Measurements from ENCODE around the gene NSFL1C.

Gene NSFL1C

GRCh38 chr20:1422753-1423152 is 43.9 kb downstream of the NSFL1C start:
- TF ChIP-seq TCF12 (IDR thresholded peaks at IDR 0.05; ENCODE audit: low read depth), result no peak

- no peak for TF ChIP-seq NFIC (IDR thresholded peaks at IDR 0.05)
These were observed 46.6 kb downstream of the NSFL1C start for GRCh38 chr20:1420066-1420465.

- TF ChIP-seq YY1 (IDR thresholded peaks at IDR 0.05; ENCODE audit: low read depth) (no peak), TEAD4 (IDR thresholded peaks at IDR 0.05) (no peak), CREB1 (IDR thresholded peaks at IDR 0.05; ENCODE audit: low read depth) (no peak), EGR1 (IDR thresholded peaks at IDR 0.05) (no peak), EP300 (IDR thresholded peaks at IDR 0.05; ENCODE audit: borderline replicate concordance) (no peak), TCF12 (IDR thresholded peaks at IDR 0.05; ENCODE audit: low read depth) (no peak), FOXM1 (IDR thresholded peaks at IDR 0.05; ENCODE audit: borderline replicate concordance, low read depth) (no peak), NFIC (IDR thresholded peaks at IDR 0.05) (no peak), CEBPB (IDR thresholded peaks at IDR 0.05) (no peak), MAX (IDR thresholded peaks at IDR 0.05) (no peak), ZBTB7A (IDR thresholded peaks at IDR 0.05; ENCODE audit: low read depth) (no peak), USF1 (IDR thresholded peaks at IDR 0.05) (no peak; the same call in 1 of the 2 replicates), RAD21 (IDR thresholded peaks at IDR 0.05; ENCODE audit: low read depth) (no peak), TAF1 (IDR thresholded peaks at IDR 0.05; ENCODE audit: low read depth) (no peak), REST (IDR thresholded peaks at IDR 0.05; ENCODE audit: low read depth) (no peak)
These were observed 48.3 kb downstream of the NSFL1C start for GRCh38 chr20:1418350-1418749.

- no peak for TF ChIP-seq MAX (IDR thresholded peaks at IDR 0.05)
- TF ChIP-seq FOXM1 (IDR thresholded peaks at IDR 0.05; ENCODE audit: borderline replicate concordance, low read depth), result no peak
- no peak for TF ChIP-seq TCF12 (IDR thresholded peaks at IDR 0.05; ENCODE audit: low read depth)
- no peak for TF ChIP-seq EGR1 (IDR thresholded peaks at IDR 0.05)
- no peak for TF ChIP-seq ZBTB7A (IDR thresholded peaks at IDR 0.05; ENCODE audit: low read depth)
- TF ChIP-seq REST (IDR thresholded peaks at IDR 0.05; ENCODE audit: low read depth), result no peak
- no peak for TF ChIP-seq NFIC (IDR thresholded peaks at IDR 0.05)
- TF ChIP-seq TAF1 (IDR thresholded peaks at IDR 0.05; ENCODE audit: low read depth), result no peak
- no peak for TF ChIP-seq CEBPB (IDR thresholded peaks at IDR 0.05)
- no peak for TF ChIP-seq USF1 (IDR thresholded peaks at IDR 0.05)
- TF ChIP-seq EP300 (IDR thresholded peaks at IDR 0.05; ENCODE audit: borderline replicate concordance), result no peak
- no peak for TF ChIP-seq YY1 (IDR thresholded peaks at IDR 0.05; ENCODE audit: low read depth)
- no peak for TF ChIP-seq CREB1 (IDR thresholded peaks at IDR 0.05; ENCODE audit: low read depth)
- no peak for TF ChIP-seq TEAD4 (IDR thresholded peaks at IDR 0.05)
- no peak for TF ChIP-seq RAD21 (IDR thresholded peaks at IDR 0.05; ENCODE audit: low read depth)
These were observed 48.9 kb downstream of the NSFL1C start for GRCh38 chr20:1417790-1418189.

- TF ChIP-seq MAX (IDR thresholded peaks at IDR 0.05) (no peak), EGR1 (IDR thresholded peaks at IDR 0.05) (no peak), TAF1 (IDR thresholded peaks at IDR 0.05; ENCODE audit: low read depth) (no peak), TCF12 (IDR thresholded peaks at IDR 0.05; ENCODE audit: low read depth) (no peak), FOXM1 (IDR thresholded peaks at IDR 0.05; ENCODE audit: borderline replicate concordance, low read depth) (no peak), ZBTB7A (IDR thresholded peaks at IDR 0.05; ENCODE audit: low read depth) (no peak), YY1 (IDR thresholded peaks at IDR 0.05; ENCODE audit: low read depth) (no peak), RAD21 (IDR thresholded peaks at IDR 0.05; ENCODE audit: low read depth) (no peak), TEAD4 (IDR thresholded peaks at IDR 0.05) (no peak), NFIC (IDR thresholded peaks at IDR 0.05) (no peak), CREB1 (IDR thresholded peaks at IDR 0.05; ENCODE audit: low read depth) (no peak), REST (IDR thresholded peaks at IDR 0.05; ENCODE audit: low read depth) (no peak), CEBPB (IDR thresholded peaks at IDR 0.05) (no peak), EP300 (IDR thresholded peaks at IDR 0.05; ENCODE audit: borderline replicate concordance) (no peak), USF1 (IDR thresholded peaks at IDR 0.05) (no peak)
These were observed 49.4 kb downstream of the NSFL1C start for GRCh38 chr20:1417273-1417672.
